GM12892 (cell line): Measurements from ENCODE around the gene CSNK1D.

Experiments used
- POLR2A ChIP-seq: IDR thresholded peaks from 2 replicates; pipeline ENCODE4 v1.6.1; 2011; ENCODE audit warnings: low read depth, low read length, control low read depth
- POLR2AphosphoS5 ChIP-seq: IDR thresholded peaks from 2 replicates; pipeline ENCODE4 v1.6.1; 2011; ENCODE audit warnings: low read depth, low read length, control low read depth
- TAF1 ChIP-seq: IDR thresholded peaks from 2 replicates; pipeline ENCODE4 v1.6.1; 2011; ENCODE audit warnings: low read depth, mild to moderate bottlenecking, control low read depth, low read length, borderline replicate concordance

DNA sequence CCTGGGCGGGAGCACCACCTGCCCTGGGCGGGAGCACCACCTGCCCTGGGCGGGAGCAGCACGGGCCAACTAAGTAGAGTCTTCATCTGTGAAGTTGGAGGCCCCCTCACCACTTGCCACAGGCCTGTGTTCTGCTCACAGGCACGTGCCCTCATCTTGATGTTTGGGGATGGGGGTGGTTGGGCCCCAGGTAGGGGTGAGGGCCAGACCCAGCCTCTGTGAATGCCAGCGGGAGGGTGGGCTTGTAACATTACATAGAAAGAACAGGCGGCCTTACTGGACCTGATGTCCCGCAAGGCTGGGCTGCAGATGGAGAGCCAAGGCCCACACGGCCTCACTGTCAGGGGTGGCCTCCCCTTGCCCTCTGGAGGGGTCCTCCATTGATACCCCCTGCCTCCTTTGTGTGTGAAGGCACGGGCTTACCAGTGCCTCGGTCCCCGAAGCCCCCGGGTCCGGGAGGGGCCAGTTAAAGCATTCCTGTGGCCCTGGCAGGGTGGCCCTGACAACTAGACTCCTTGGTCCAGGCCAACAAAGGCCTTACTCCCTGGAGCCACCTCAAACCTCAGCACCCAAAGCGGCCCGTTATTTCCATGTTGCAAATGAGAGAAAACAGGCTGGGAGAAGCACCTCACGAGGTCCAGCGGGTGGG is 45.7 kb downstream of the CSNK1D start:
- TF ChIP-seq POLR2A (no peak), TAF1 (no peak), POLR2AphosphoS5 (no peak)
